HCT116 (cell line): ENCODE results near the gene ITSN1. TPM values are rescaled to one million over a fixed set of nuclear protein-coding genes. Genes with fewer than 3 reads are reported as not detected.

Source experiments
- ATAC-seq: fragments of 200-7000 bp; cut with Tn5 transposase; 2 replicates; pipeline ENCODE4 v1.9.1; 2020; ENCODE audit warnings: mild to moderate bottlenecking, moderate library complexity
- BruUV-seq: library from RNA; stranded (reverse); fragments of 400-500 nt; replicated peaks from 2 replicates; lab custom pipeline; 2021; lab: Mats Ljungman, UMichigan
- CTCF ChIA-PET: fragments of 300-600 bp; sonication (Branson Sonifier 250); formaldehyde crosslinking; loops from one replicate; lab custom pipeline; 2021; ENCODE audit warnings: antibody characterized with exemption; lab: Charles Lee
- POLR2A ChIA-PET: fragments of 300-600, 350-600 bp; sonication (Branson Sonifier 250); formaldehyde crosslinking; loops from one replicate; lab custom pipeline; 2021; ENCODE audit warnings: antibody characterized with exemption; lab: Charles Lee
- RAD21 ChIA-PET, 2 experiments: fragments of 300-600 bp; sonication (Branson Sonifier 250); formaldehyde crosslinking; loops; one replicate each; lab custom pipeline; 2023; ENCODE audit warnings: low total read pairs in 2 of 2; ENCODE audit not compliant: uncharacterized antibody in 2 of 2, unreplicated experiment in 2 of 2, low non-redundant PET in 1 of 2; lab: Charles Lee
- DNase-seq: peaks from one replicate; pipeline ENCODE4 v3.0.0-alpha.2; 2010; ENCODE audit warnings: low read depth, low spot score
- H2AFZ ChIP-seq: fragments of 200-600 bp; shearing (Covaris generic), sonication (generic); 2 replicates; pipeline ENCODE4 v1.6.1; 2017; ENCODE audit warnings: low read depth, mixed run types, mixed read lengths, antibody characterized with exemption, low read length; ENCODE audit not compliant: poor library complexity, severe bottlenecking
- H3K27ac ChIP-seq: 2 replicates; pipeline ENCODE4 v1.5.1; 2012; ENCODE audit warnings: low read depth, low read length
- H3K27me3 ChIP-seq: fragments of 200-600 bp; sonication (generic); 2 replicates; pipeline ENCODE4 v1.6.1; 2016; ENCODE audit warnings: mixed run types, low read length, mixed read lengths; ENCODE audit not compliant: insufficient read depth
- H3K36me3 ChIP-seq, 2 experiments: fragments of 200-500 bp in 1 of 2; fragments of 200-600 bp in 1 of 2; sonication (Bioruptor generic) in 1 of 2; sonication (generic) in 1 of 2; 2 replicates each; pipeline versions ENCODE4 v1.5.1 to v1.6.1; 2014 to 2016; ENCODE audit warnings: low read length in 2 of 2, inconsistent platforms in 1 of 2, mixed read lengths in 1 of 2, mixed run types in 1 of 2; ENCODE audit not compliant: insufficient read depth in 2 of 2, control insufficient read depth in 1 of 2
- H3K4me1 ChIP-seq, 2 experiments: fragments of 200-600 bp in 1 of 2; sonication (generic) in 1 of 2; 2 replicates each; pipeline versions ENCODE4 v1.5.1 to v1.6.1; 2012 to 2017; ENCODE audit warnings: low read length in 2 of 2, inconsistent platforms in 1 of 2, mild to moderate bottlenecking in 1 of 2, mixed read lengths in 1 of 2, mixed run types in 1 of 2, moderate library complexity in 1 of 2; ENCODE audit not compliant: insufficient read depth in 2 of 2, control insufficient read depth in 1 of 2
- H3K4me2 ChIP-seq: fragments of 200-600 bp; sonication (generic); 2 replicates; pipeline ENCODE4 v1.6.1; 2017; ENCODE audit warnings: mixed run types, low read length, mixed read lengths
- H3K4me3 ChIP-seq, 2 experiments: fragments of 200-600 bp in 1 of 2; sonication (generic) in 1 of 2; replicated peaks in 1 of 2; 2 replicates each; pipeline ENCODE4 v1.5.1; 2011 to 2016; ENCODE audit warnings: low read length in 2 of 2, control low read depth in 1 of 2, low read depth in 1 of 2, mild to moderate bottlenecking in 1 of 2, mixed read lengths in 1 of 2, mixed run types in 1 of 2
- H3K79me2 ChIP-seq: fragments of 200-600 bp; sonication (generic); 2 replicates; pipeline ENCODE4 v1.6.1; 2017; ENCODE audit warnings: mild to moderate bottlenecking, mixed run types, low read length, moderate library complexity, mixed read lengths; ENCODE audit not compliant: insufficient read depth
- H3K9ac ChIP-seq: fragments of 200-600 bp; sonication (generic); 2 replicates; pipeline ENCODE4 v1.6.1; 2016; ENCODE audit warnings: low read length, mixed read lengths
- H3K9me2 ChIP-seq: fragments of 200-600 bp; sonication (generic), shearing (Covaris generic); 2 replicates; pipeline ENCODE4 v1.6.1; 2017; ENCODE audit warnings: mixed run types, mild to moderate bottlenecking, moderate library complexity; ENCODE audit not compliant: insufficient read depth
- H3K9me3 ChIP-seq, 2 experiments: fragments of 200-500 bp in 1 of 2; fragments of 200-600 bp in 1 of 2; sonication (Bioruptor generic) in 1 of 2; sonication (generic) in 1 of 2; 2 replicates each; pipeline ENCODE4 v1.6.1; 2014 to 2017; ENCODE audit warnings: low read length in 2 of 2, mixed read lengths in 2 of 2, inconsistent platforms in 1 of 2, low read depth in 1 of 2, mild to moderate bottlenecking in 1 of 2, mixed run types in 1 of 2, moderate library complexity in 1 of 2; ENCODE audit not compliant: control insufficient read depth in 1 of 2, insufficient read depth in 1 of 2
- H4K20me1 ChIP-seq: fragments of 200-600 bp; sonication (generic), shearing (Covaris generic); 2 replicates; pipeline ENCODE4 v1.6.1; 2017; ENCODE audit warnings: mixed run types, mild to moderate bottlenecking, moderate library complexity; ENCODE audit not compliant: insufficient read depth
- CBX3 ChIP-seq: IDR thresholded peaks from 2 replicates; pipeline ENCODE4 v1.6.1; 2012; ENCODE audit warnings: low read depth
- CEBPB ChIP-seq: IDR thresholded peaks from 2 replicates; pipeline ENCODE4 v1.6.1; 2012; ENCODE audit warnings: low read depth
- EZH2 ChIP-seq: fragments of 200-600 bp; sonication (generic); IDR thresholded peaks from 2 replicates; pipeline ENCODE4 v1.6.1; 2017; ENCODE audit warnings: antibody characterized with exemption, mixed run types
- FOSL1 ChIP-seq: IDR thresholded peaks from 2 replicates; pipeline ENCODE4 v1.6.1; 2012; ENCODE audit warnings: low read depth
- JUND ChIP-seq: IDR thresholded peaks from 2 replicates; pipeline ENCODE4 v1.6.1; 2012
- POLR2A ChIP-seq: IDR thresholded peaks from 2 replicates; pipeline ENCODE4 v1.7.0; 2011; ENCODE audit warnings: borderline replicate concordance; ENCODE audit not compliant: insufficient read depth, insufficient read length; ENCODE audit errors: extremely low read depth
- POLR2AphosphoS5 ChIP-seq: IDR thresholded peaks from 2 replicates; pipeline ENCODE4 v1.6.1; 2011; ENCODE audit warnings: mild to moderate bottlenecking, low read depth, low read length, moderate library complexity
- SIN3A ChIP-seq: IDR thresholded peaks from 2 replicates; pipeline ENCODE4 v1.6.1; 2012; ENCODE audit warnings: low read depth
- SRF ChIP-seq: IDR thresholded peaks from 2 replicates; pipeline ENCODE4 v1.6.1; 2012; ENCODE audit warnings: low read depth
- ZNF274 ChIP-seq: fragments of 200-500 bp; sonication (Bioruptor generic); IDR thresholded peaks from 2 replicates; pipeline ENCODE4 v1.6.1; 2014; ENCODE audit warnings: mild to moderate bottlenecking, low read depth, low read length, inconsistent platforms
- intact Hi-C: fragments of 100-400 bp; cut with micrococcal nuclease; formaldehyde crosslinking; loops from 2 replicates; pipeline ENCODE4 v1.10.0; 2022
- total RNA-seq: library from RNA; stranded (reverse); gene quantifications from one replicate; pipeline ENCODE4 v1.2.1, GENCODE V29; 2021; ENCODE audit not compliant: unreplicated experiment
- TF ChIP-seq, protein P1 (sequence below): IDR thresholded peaks from 2 replicates; pipeline ENCODE4 v1.6.1; 2012; ENCODE audit warnings: low read depth
- TF ChIP-seq, protein P2 (sequence below), 3 experiments: fragments of 200-600 bp in 1 of 3; sonication (generic) in 1 of 3; IDR thresholded peaks in 2 of 3; conservative IDR thresholded peaks in 1 of 3; 2 replicates each; pipeline ENCODE4 v1.5.1; 2012 to 2017; ENCODE audit warnings: low read depth in 2 of 3, low read length in 2 of 3, antibody characterized with exemption in 1 of 3, borderline replicate concordance in 1 of 3, control low read depth in 1 of 3, mild to moderate bottlenecking in 1 of 3, mixed read lengths in 1 of 3, mixed run types in 1 of 3, moderate library complexity in 1 of 3; ENCODE audit not compliant: insufficient read depth in 1 of 3
- TF ChIP-seq, protein P3 (sequence below): IDR thresholded peaks from 2 replicates; pipeline ENCODE4 v1.6.1; 2012
- TF ChIP-seq, protein P4 (sequence below): IDR thresholded peaks from 2 replicates; pipeline ENCODE4 v1.6.1; 2011; ENCODE audit warnings: mild to moderate bottlenecking, low read length, moderate library complexity; ENCODE audit not compliant: insufficient replicate concordance; ENCODE audit errors: extremely low read depth
- TF ChIP-seq, protein P5 (sequence below): IDR thresholded peaks from 2 replicates; pipeline ENCODE4 v1.6.1; 2012

Gene ITSN1
- total RNA-seq, 1 experiment from 2014 or later = 25.8 TPM

DNA sequence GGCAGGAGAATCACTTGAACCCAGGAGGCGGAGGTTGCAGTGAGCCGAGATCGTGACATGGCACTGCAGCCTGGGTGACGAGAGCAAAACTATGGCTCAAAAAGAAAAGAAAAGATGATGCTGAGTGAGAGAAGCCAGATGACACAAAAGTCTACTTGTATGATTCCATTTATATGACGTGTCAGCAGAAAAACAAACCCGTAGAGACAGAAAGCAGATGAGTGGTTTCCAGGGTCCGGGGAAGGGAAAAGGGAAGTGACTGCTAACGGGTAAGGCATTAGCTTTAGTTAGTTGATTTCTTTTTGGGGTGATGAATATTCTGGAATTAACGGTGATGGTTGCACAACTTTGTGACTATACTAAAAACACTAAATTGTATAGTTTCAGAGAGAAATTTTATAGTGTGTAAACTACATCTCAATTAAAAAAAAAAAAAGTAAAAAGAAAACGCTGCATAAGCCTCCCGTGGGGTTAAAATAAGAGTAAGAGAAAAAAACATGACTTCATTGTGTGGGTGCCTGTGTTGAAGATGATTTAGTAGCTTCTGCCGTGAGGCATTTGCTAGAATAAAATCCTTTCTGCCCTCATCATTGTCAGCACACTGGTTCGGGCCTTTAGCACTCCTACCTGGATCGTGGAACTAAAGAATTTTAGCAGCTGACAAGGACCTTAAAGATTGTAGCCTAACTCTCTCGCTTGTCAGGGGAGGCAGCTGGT is 298.0 kb downstream of the ITSN1 start (continued):
- TF ChIP-seq JUND = no peak

DNA sequence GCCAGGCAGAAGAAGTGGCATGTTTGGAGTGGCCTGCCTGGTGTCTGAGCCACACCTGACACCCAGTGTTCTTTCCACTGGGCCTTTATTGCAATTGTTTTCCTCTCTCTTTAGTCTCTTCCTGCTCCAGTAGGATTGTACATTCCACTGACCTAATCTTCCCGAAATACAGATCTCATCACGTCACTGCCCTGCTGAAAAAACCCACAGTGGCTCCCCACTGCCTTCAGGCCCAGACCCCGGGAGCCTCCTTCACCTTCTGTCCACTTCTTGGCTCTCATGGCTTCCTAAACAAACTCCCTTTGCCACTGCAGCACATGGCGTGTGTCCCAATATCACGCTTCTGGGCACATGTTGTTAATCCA is 298.6 kb downstream of the ITSN1 start:
- ChIA-PET POLR2A (no interaction called here), CTCF (interaction anchor here (2.5 kb wide), 1 partner anchor 16 kb away, joined by 8 read pairs; no protein-coding TSS in a partner anchor)

More for the DNA sequence above, 298.6 kb downstream of the ITSN1 start:
- intact Hi-C loops = loop anchor here (10.0 kb wide), 1 partner anchor 134 kb away; the partner anchor contains the start of genes MRPS6 and SLC5A3
- no peak for DNase-seq
- H4K20me1 ChIP-seq = no peaks in the 10 kb centered on the region
- H3K27ac ChIP-seq = no peak overlapping the region
- TF ChIP-seq CEBPB (no peak), EZH2 (no peak), JUND (no peak), POLR2A (no peak), SRF (no peak), FOSL1 (no peak), ZNF274 (no peak), SIN3A (no peak), POLR2AphosphoS5 (no peak), CBX3 (no peak)
- TF ChIP-seq, protein P1, sequence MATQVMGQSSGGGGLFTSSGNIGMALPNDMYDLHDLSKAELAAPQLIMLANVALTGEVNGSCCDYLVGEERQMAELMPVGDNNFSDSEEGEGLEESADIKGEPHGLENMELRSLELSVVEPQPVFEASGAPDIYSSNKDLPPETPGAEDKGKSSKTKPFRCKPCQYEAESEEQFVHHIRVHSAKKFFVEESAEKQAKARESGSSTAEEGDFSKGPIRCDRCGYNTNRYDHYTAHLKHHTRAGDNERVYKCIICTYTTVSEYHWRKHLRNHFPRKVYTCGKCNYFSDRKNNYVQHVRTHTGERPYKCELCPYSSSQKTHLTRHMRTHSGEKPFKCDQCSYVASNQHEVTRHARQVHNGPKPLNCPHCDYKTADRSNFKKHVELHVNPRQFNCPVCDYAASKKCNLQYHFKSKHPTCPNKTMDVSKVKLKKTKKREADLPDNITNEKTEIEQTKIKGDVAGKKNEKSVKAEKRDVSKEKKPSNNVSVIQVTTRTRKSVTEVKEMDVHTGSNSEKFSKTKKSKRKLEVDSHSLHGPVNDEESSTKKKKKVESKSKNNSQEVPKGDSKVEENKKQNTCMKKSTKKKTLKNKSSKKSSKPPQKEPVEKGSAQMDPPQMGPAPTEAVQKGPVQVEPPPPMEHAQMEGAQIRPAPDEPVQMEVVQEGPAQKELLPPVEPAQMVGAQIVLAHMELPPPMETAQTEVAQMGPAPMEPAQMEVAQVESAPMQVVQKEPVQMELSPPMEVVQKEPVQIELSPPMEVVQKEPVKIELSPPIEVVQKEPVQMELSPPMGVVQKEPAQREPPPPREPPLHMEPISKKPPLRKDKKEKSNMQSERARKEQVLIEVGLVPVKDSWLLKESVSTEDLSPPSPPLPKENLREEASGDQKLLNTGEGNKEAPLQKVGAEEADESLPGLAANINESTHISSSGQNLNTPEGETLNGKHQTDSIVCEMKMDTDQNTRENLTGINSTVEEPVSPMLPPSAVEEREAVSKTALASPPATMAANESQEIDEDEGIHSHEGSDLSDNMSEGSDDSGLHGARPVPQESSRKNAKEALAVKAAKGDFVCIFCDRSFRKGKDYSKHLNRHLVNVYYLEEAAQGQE = no peak
- TF ChIP-seq, protein P2, sequence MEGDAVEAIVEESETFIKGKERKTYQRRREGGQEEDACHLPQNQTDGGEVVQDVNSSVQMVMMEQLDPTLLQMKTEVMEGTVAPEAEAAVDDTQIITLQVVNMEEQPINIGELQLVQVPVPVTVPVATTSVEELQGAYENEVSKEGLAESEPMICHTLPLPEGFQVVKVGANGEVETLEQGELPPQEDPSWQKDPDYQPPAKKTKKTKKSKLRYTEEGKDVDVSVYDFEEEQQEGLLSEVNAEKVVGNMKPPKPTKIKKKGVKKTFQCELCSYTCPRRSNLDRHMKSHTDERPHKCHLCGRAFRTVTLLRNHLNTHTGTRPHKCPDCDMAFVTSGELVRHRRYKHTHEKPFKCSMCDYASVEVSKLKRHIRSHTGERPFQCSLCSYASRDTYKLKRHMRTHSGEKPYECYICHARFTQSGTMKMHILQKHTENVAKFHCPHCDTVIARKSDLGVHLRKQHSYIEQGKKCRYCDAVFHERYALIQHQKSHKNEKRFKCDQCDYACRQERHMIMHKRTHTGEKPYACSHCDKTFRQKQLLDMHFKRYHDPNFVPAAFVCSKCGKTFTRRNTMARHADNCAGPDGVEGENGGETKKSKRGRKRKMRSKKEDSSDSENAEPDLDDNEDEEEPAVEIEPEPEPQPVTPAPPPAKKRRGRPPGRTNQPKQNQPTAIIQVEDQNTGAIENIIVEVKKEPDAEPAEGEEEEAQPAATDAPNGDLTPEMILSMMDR (IDR thresholded peaks at IDR 0.05 in 2 of 3, conservative IDR thresholded peaks at IDR 0.05 in 1 of 3; ENCODE audit: borderline replicate concordance in 1 of 3, insufficient read depth in 1 of 3, low read depth in 2 of 3, low read length in 2 of 3) = no peak
- TF ChIP-seq, protein P3, sequence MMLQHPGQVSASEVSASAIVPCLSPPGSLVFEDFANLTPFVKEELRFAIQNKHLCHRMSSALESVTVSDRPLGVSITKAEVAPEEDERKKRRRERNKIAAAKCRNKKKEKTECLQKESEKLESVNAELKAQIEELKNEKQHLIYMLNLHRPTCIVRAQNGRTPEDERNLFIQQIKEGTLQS = no peak
- TF ChIP-seq, protein P4, sequence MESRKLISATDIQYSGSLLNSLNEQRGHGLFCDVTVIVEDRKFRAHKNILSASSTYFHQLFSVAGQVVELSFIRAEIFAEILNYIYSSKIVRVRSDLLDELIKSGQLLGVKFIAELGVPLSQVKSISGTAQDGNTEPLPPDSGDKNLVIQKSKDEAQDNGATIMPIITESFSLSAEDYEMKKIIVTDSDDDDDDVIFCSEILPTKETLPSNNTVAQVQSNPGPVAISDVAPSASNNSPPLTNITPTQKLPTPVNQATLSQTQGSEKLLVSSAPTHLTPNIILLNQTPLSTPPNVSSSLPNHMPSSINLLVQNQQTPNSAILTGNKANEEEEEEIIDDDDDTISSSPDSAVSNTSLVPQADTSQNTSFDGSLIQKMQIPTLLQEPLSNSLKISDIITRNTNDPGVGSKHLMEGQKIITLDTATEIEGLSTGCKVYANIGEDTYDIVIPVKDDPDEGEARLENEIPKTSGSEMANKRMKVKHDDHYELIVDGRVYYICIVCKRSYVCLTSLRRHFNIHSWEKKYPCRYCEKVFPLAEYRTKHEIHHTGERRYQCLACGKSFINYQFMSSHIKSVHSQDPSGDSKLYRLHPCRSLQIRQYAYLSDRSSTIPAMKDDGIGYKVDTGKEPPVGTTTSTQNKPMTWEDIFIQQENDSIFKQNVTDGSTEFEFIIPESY = no peak
- TF ChIP-seq, protein P5, sequence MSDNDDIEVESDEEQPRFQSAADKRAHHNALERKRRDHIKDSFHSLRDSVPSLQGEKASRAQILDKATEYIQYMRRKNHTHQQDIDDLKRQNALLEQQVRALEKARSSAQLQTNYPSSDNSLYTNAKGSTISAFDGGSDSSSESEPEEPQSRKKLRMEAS = no peak
- H3K4me2 ChIP-seq = no peak overlapping the region
- no peaks in the 10 kb centered on the region for H3K27me3 ChIP-seq
- H3K9me2 ChIP-seq = no peaks in the 10 kb centered on the region
- no TSS peak for BruUV-seq
- H3K4me3 ChIP-seq = no peak overlapping the region
- RAD21 ChIA-PET = no interaction called here
- ATAC-seq = no peak
- no peaks in the 10 kb centered on the region for H3K9me3 ChIP-seq
- no peaks in the 10 kb centered on the region for H3K79me2 ChIP-seq
- no peak overlapping the region for H2AFZ ChIP-seq
- H3K4me1 ChIP-seq = peaks cover 1 to 4% of the 10 kb centered on the region in 2 experiments; a peak in 2 of 4 replicates
- no peaks in the 10 kb centered on the region for H3K36me3 ChIP-seq
- H3K9ac ChIP-seq = no peak overlapping the region
